SH-SY5Y (cell line): ENCODE measurements around the gene NEIL3.

Experiments used
- GATA2 ChIP-seq: IDR thresholded peaks from 2 replicates; pipeline ENCODE4 v1.6.1; 2011; ENCODE audit warnings: mild to moderate bottlenecking, low read depth, low read length
- GATA3 ChIP-seq: IDR thresholded peaks from 2 replicates; pipeline ENCODE4 v1.6.1; 2011; ENCODE audit warnings: low read depth, mild to moderate bottlenecking, low read length, moderate library complexity

GRCh38 chr4:177311589-177311988 is 1.9 kb downstream of the NEIL3 start:
- TF ChIP-seq GATA2 (no peak), GATA3 (no peak)
